Measurements from ENCODE around the gene PACRG.

PACRG gene

GRCh38 chr6:163343609-163344008, 615.8 kb downstream of the PACRG start:
- DNase-seq = no peak

GRCh38 chr6:163344411-163344810, 616.6 kb downstream of the PACRG start:
- DNase-seq = no peak

GRCh38 chr6:163345931-163346330, 618.2 kb downstream of the PACRG start:
- DNase-seq = no peak

GRCh38 chr6:163346497-163346961, 618.8 kb downstream of the PACRG start:
- no peak for DNase-seq

- DNase-seq = no peak
These were observed 619.3 kb downstream of the PACRG start for GRCh38 chr6:163347021-163347446.

- DNase-seq = no peak
These were observed 621.3 kb downstream of the PACRG start for GRCh38 chr6:163348789-163349680.

GRCh38 chr6:163349696-163350095, 621.9 kb downstream of the PACRG start:
- DNase-seq = no peak

- DNase-seq = no peak
These were observed 623.2 kb downstream of the PACRG start for GRCh38 chr6:163351013-163351412.

- DNase-seq = no peak
These were observed 624.4 kb downstream of the PACRG start for GRCh38 chr6:163352011-163352685.

GRCh38 chr6:163352966-163353365, 625.2 kb downstream of the PACRG start:
- DNase-seq = no peak

- DNase-seq = no peak
These were observed 626.3 kb downstream of the PACRG start for GRCh38 chr6:163354085-163354484.

GRCh38 chr6:163354761-163355425, 627.1 kb downstream of the PACRG start:
- no peak for DNase-seq

GRCh38 chr6:163355426-163355991, 627.7 kb downstream of the PACRG start:
- no peak for DNase-seq

- DNase-seq = no peak
These were observed 628.5 kb downstream of the PACRG start for GRCh38 chr6:163356324-163356723.

GRCh38 chr6:163356743-163357142, 629.0 kb downstream of the PACRG start:
- no peak for DNase-seq

- DNase-seq = no peak
These were observed 636.9 kb downstream of the PACRG start for GRCh38 chr6:163364641-163365040.
